Head of caudate nucleus (tissue), 42 donors: Measurements from ENCODE around the gene PSMB2.
A peak's percentile ranks its signal among the peaks of the same experiment; 100 is the strongest.
"Not testable (repeated sequence)": the region's sequence is repeated elsewhere in the genome, so short reads cannot be mapped to it uniquely, and the experiment has no call there.

Experiments used
- DNase-seq, 42 donors: peaks; one replicate each; pipeline versions ENCODE4 v3.0.0 to v3.0.0-alpha.2; 2020 to 2021; ENCODE audit warnings: mixed read lengths in 7 of 42
- intact Hi-C: fragments of 100-400 bp; cut with DNase I; formaldehyde crosslinking; loops from one replicate; pipeline ENCODE4 v1.15.0; 2022

PSMB2 gene

DNA sequence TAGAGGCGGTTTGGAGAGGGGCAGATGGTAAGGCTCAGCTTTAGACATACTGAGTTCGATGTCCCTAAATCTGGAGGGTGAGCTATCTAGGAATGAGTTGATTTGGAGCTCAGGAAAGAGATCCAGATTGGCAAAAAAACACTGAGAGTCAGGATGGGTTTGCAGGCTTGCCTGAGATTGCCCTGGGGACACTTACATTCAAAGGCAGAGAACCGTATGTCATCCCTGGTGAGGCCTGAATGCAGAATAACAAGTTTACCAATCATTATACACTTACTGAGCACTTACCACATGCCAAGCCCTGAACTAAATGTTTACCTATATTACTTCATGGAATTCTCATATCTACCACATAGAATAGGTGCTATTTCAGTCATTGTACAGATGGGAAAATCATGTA lies 40.7 kb downstream of the PSMB2 start:
- intact Hi-C loops: no loop called here

DNA sequence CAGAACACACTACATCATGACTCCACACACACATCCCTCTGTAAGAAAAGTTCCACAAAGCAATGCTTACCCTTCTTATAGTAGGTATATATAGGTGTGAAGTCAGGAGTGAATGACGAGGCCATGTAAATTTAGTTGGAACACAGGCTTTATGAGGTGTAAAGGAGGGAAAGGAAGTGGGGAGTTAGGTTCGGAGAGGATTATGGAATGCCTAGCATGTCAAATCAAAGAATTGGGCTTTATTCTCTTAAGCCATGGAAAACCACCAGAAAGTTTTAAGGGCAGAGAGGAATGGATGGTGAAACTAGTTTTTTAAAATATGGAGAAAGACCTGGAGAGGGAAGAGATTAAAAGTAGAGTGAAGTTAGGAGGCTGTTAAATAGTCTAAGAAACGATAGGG lies 41.9 kb downstream of the PSMB2 start:
- intact Hi-C loops: no loop called here
- DNase-seq: no peak

More for the DNA sequence above, 40.7 kb downstream of the PSMB2 start:
- no peak for DNase-seq

DNA sequence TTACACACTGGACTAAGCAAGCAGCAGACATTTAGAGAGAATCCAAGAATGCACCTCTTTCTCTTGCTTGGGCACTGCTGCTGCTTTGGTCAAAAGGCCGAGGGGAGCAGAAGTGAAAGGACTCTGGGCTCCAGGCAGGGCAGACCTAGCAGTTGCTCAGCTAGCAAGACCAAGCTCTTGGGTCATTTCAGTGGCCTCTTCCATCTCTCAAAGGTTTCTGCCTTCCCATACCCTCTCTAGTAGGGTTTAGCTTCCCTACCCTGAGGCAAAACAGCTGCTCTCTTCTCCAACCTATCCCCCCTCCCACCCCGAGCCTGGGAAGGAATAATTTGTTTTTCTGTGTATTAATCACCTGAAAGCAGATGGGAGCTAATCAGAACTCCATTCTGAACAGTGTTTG lies 42.4 kb downstream of the PSMB2 start:
- intact Hi-C loops: no loop called here
- peak in 1 of 42 donors; percentile 22 for DNase-seq

DNA sequence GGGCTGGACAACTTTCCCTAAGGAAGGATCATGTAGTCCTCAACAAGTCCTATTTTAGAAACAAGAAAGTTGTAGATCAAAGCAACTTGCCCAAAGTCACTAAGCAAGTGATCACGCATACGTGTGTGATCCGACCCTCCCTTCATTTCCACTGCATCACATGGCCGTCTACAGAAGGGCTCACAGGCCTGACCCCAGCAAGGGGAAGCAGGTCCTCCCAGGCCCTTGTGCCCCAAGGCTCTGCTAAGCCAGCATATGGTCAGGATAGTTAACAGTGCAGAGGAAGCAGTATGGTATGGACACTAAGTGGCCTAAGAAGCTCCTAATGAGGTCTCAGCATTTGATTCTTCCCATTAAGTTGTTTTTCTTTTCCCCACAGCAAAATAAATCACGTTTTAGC lies 43.5 kb downstream of the PSMB2 start:
- DNase-seq: peak in 2 of 42 donors; percentile 22 to 30
- intact Hi-C loops: no loop called here

DNA sequence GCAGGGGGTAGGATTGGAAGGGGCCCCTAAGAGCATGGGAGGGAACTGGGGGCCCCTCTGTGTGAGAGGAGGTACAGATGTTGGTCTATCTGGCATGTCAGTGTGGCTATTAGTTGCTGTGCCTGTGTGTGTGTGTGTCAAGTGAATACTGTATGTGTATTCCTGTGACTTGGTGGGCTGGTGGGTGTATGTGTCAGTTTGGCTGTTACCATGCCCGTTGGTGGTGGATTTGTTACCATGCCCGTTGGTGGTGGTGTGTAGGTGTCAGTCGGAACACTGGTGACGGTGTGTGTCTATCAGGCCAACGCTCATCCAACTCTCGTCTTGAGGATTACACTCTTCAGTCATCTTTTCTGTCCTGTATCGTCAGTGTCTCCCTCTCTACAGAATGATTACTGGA lies 45.6 kb downstream of the PSMB2 start:
- DNase-seq: peak in 2 of 42 donors; percentile 27 to 39
- intact Hi-C loops: no loop called here

DNA sequence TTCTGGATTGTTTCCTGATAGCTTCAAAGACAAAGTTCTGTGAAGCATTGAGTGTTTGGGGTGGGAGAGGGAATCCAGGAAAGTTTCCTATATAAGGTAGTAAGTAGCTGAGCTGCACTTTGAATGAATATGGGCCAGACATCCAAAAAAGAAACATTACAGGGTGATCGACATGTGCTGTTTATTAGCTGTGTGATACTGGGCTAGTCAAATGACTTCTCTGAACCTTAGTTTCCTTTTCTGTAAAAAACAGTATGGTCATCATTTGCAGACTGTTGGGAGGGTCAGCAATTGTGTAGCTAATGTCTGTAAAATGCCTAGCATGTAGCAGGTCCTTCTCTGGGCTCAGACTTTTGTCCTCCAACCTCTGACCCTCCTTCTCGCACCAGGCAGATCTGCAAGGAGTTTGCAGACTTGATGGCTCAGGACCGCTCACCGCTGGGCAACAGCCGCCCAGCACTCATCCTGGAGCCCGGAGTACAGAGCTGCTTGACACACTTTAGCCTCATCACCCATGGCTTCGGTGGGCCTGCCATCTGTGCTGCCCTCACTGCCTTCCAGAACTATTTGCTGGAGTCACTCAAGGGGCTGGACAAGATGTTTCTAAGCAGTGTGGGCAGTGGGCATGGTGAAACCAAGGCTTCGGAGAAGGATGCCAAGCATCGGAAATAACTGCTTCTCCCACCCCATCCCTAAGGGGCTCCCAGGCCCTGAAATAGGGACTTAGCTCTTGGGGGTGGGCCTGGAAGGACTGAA lies 47.1 kb downstream of the PSMB2 start:
- intact Hi-C loops: no loop called here
- DNase-seq: peak in 2 of 42 donors; percentile 29 to 31

DNA sequence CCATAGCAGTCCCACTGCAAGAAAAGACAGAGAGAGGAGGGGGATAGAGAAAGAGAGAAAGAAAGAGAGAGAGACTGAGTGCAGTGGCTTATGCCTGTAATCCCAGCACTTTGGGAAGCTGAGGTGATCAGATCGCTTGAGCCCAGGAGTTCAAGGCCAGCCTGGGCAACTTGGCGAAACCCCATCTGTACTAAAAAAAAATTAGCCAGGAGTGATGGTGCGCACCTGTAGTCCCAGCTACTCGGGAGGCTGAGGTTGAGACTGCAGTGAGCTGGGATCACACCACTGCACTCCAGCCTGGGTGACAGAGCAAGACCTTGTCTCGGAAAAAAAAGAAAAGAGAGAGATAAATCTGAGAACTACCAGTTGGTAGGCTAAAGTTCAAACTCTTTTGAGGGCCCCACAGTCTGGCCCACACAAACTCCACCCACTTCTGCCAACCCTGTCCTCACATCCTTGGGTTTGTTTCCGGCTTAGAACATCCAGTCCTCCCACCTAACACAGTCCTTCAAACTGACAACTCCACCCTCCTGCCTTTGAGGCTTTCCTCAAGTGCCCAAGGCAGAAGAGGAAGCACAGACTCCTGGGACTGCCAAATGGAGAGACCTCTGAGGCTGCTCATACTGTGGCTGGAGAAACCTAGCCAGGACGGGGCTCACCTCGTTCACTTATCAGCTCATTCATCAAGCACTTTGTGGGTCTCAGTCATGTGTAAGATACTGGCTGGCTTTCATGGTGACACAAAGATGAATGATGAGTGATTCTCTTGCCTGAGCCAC lies 48.1 kb downstream of the PSMB2 start:
- intact Hi-C loops: no loop called here
- DNase-seq: peak in 3 of 42 donors; percentile 8 to 19 (median 18)

DNA sequence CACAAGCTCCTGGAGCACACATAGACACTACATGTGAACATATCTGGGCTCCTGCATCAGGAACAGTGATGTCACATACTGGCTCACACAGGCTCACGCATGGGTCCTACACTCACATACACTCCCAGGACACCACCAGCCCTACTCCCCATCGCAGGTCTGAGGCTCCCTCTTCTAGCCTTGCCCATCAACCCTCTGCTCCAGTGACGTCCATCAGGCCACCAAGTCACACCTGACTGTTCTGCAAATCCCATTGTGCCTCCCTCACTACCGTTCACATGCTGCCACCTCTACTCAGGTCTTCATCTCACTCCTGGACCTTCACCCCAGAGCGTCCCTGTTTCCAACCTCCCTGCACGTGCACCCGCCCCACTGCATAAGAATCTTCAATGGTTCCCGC lies 50.1 kb downstream of the PSMB2 start:
- intact Hi-C loops: no loop called here
- DNase-seq: peak in 2 of 42 donors; percentile 15 to 25

DNA sequence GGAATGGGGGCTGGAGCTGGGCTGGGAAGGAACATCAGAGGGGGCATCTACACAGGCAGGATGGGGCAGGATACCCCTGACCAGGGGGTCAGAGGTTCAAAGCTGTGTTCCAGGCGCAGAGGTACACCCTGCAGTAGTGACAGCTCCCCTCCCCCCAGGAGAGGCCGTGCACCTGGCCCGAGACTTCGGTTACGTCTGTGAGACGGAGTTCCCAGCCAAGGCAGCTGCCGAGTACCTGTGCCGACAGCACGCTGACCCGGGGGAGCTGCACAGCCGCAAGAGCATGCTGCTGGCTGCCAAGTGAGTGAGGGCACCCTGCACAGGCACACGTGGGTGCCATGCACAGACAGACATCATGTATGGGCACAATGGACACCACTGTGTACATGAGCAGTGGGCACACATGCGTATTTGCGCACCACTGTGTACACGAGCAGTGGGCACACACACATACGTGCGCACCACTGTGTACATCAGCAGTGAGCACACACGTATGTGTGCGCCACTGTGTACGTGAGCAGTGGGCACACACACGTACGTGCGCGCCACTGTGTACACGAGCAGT lies 50.8 kb downstream of the PSMB2 start:
- intact Hi-C loops: no loop called here
- DNase-seq: peak in 1 of 42 donors; percentile 32

DNA sequence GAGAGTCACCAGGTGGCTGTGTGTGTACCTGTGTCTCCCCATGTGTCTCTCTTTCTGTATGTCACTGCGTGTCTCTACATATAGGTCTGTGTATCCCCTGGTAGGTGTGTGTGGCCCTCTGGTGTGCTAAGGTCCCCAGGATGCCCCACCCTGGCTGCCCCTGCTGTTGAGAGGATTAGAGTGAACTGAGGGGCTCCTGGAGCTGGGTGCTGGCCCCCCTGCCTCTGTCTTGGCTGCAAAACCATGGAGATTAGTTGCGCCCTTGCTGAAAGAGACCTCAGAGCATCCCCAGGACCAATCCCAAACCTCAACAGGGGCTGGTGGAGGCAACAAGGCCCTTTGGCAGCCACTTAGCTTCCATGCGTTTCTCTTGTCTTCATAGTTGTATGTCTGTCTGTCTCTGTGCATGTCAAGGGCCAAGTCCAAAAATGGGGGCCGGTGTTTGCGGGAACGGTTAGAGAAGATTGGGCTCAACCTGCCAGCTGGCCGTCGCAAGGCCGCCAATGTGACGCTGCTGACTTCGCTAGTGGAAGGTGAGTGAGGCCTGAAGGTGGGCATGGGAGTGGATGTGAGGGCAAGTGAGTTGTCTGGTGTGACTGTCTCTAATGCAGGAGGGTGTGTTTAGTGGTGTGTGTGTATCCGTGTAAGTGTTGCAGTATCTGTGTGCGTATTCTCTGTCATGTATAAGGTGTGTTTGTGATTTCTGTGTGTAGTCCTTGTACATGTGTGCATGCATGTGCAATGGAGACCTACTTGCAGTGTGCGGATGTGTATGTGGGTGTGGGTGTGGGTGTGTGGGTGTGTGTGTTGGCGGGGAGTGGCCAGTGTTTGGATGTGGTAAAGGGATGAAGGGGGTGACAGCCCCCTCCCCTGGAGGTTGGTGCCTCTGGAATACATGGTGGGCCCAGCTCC lies 51.6 kb downstream of the PSMB2 start:
- intact Hi-C loops: no loop called here

DNA sequence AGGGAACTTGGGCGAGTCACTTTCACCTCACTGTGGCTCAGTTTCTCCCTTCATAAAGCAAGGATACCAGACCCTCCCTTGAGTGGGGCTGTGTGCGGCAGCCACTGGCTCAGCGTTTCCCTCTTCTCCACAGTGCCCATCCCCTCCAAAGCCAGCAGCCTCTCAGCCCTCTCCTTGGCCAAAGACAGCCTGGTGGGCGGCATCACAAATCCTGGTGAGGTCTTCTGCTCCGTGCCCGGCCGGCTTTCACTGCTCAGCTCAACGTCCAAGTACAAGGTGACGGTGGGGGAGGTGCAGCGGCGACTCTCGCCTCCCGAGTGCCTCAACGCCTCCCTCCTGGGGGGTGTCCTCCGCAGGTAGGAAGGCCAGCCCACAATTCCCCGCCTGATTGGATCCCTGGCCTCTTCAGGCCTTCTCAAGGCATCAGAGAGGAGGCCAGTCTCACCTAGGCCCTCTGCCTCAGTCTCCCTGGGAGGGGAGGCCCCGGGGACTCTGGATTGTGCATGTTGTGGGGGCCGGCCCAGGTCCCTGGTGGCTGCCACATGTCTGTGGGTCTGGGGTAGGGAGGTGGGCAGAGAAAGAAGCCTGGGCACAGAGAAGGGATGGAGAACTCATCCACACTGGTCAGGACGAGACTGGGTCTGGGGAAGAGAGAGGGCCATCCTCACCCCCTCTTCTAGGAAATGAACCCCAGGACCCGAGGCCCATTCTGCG lies 53.0 kb downstream of the PSMB2 start:
- intact Hi-C loops: no loop called here
- DNase-seq: peak in 1 of 42 donors; percentile 8

More for the DNA sequence above, 51.6 kb downstream of the PSMB2 start:
- peak in 2 of 42 donors; percentile 11 to 22 for DNase-seq

DNA sequence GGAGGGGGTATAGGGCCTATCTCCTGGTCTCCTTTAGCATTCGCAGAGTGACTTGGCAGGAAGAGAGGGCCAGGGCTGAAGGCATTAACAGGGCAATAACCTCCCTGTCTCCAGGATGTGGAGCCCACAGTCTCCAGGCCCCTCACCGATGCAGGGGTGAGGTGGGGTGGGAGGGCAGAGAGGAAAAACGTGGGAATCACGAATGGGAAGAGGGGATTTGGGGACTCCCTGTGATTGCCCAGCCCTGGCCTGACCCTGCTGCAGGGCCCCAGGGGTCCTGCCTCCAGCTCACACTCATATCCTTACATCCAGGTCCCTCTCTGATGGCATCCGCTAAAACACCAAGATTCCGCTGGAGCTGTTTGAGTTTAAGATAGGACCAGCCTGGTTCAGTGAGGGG lies 53.6 kb downstream of the PSMB2 start:
- intact Hi-C loops: no loop called here
- no peak for DNase-seq

DNA sequence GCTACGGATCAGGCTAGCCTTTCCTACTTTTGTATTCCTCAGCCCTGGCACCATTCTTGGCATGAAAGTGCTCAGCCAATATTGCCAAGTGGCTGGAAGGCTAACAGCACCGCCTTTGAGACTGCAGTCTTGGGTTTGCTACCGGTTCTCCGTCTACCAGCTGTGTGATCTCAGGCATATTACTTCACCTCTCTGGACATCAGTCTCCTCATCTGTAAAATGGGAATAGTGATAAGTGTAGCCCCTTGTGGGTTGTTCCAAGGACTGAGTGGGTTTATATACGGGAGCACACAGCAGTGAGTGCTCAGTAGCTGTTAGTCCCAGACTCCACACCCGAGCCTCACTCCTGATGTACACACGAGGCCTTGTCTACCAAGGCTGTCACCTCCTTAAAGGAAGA lies 54.5 kb downstream of the PSMB2 start:
- intact Hi-C loops: no loop called here
- no peak for DNase-seq

DNA sequence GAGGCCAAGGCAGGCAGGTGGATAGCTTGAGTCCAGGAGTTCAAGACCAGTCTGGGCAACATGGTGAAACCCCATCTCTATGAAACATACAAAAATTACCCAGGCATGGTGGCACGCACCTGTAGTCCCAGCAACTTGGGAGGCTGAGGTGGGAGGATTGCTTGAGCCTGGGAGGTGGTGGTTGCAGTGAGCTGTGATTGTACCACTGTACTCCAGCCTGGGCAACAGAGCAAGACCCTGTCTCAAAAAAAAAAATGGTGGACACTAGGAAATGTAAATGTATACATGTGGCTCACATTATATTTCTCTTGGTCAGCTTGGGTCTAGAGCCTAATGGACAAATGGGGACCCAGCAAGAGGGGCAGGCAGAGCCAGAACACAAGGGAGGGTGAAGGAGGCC lies 55.5 kb downstream of the PSMB2 start:
- intact Hi-C loops, DNase-seq: not testable (repeated sequence)

DNA sequence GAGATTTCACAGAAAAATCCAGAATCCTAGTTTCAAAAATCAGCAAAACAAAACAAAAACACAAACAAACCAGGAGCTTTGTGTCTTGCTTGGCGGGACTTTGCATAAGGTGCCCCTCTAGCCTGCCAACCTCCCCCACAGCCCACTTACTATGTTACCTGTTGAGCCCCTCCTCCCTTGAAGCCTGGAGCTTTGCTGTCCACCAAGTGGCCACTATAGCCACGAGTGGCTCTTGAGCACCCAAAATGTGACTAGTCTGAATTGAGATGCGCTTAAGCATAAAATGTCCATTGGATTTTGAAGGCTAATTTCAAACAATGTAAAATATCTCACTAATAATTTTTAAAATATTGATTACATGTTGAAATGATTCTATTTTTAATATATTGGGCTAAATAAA lies 56.0 kb downstream of the PSMB2 start:
- intact Hi-C loops: no loop called here
- no peak for DNase-seq

DNA sequence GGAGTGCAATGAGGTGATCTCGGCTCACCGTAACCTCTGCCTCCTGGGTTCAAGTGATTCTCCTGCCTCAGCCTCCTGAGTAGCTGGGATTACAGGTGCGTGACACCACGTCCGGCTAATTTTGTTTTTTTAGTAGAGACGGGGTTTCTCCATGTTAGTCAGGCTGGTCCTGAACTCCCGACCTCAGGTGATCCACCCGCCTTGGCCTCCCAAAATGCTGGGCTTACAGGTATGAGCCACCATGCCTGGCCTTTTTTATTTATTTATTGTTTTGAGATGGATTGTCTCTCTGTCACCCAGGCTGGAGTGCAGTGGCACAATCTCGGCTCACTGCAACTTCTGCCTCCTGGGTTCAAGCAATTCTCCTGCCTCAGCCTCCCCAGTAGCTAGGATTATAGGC lies 59.7 kb downstream of the PSMB2 start:
- DNase-seq, intact Hi-C loops: not testable (repeated sequence)

DNA sequence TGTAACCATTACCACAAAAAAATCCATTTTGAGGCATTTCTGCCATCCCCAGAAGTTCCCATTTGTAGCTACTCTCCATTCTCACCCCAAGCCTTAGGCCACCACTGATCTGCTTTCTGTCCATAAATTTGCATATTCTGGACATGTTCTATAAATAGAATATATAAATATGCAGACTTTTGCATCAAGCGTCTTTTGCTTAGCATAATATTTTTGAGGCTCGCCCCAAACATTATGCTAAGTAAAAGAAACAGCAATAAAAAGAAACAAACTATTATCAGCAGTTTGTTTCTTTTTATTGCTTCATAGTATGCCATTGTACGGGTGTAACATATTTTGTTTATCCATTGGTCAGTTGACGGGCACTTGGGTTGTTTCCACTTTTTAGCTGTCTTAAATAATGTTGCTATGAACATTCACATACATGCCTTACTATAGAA lies 60.4 kb downstream of the PSMB2 start:
- intact Hi-C loops: no loop called here
- no peak for DNase-seq
